CD14-positive monocyte (primary cell): ENCODE data around the gene IKBKG. TPM values are rescaled to one million over a fixed set of nuclear protein-coding genes. Genes with fewer than 3 reads are reported as not detected.
"Not testable (repeated sequence)": the region's sequence is repeated elsewhere in the genome, so short reads cannot be mapped to it uniquely, and the experiment has no call there.

Source experiments
- DNase-seq, 3 donors: peaks; one replicate each; pipeline ENCODE4 v3.0.0-alpha.2; 2011 to 2022
- H2AFZ ChIP-seq: 2 replicates; pipeline ENCODE4 v1.6.0; 2012; ENCODE audit warnings: mild to moderate bottlenecking, low read depth, low read length, inconsistent platforms; ENCODE audit not compliant: insufficient read depth, poor library complexity, severe bottlenecking
- H3K27ac ChIP-seq, 2 donors: 1 replicate in 1 of 2; 2 replicates in 1 of 2; pipeline ENCODE4 v1.5.1; 2012 to 2013; ENCODE audit warnings: low read length in 2 of 2, control low read depth in 1 of 2, inconsistent platforms in 1 of 2, low read depth in 1 of 2, mild to moderate bottlenecking in 1 of 2
- H3K27me3 ChIP-seq, 2 donors: one replicate each; pipeline versions ENCODE4 v1.6.0 to v1.6.1; 2011 to 2013; ENCODE audit warnings: low read length in 2 of 2; ENCODE audit not compliant: control insufficient read depth in 2 of 2, insufficient read depth in 2 of 2
- H3K36me3 ChIP-seq, 2 donors: replicated peaks in 1 of 2; 1 replicate in 1 of 2; 2 replicates in 1 of 2; pipeline versions ENCODE4 v1.5.1 to v1.6.1; 2012 to 2013; ENCODE audit warnings: low read length in 2 of 2, control low read depth in 1 of 2, inconsistent platforms in 1 of 2, mild to moderate bottlenecking in 1 of 2; ENCODE audit not compliant: insufficient read depth in 2 of 2, control insufficient read depth in 1 of 2
- H3K4me1 ChIP-seq, 2 donors: 1 replicate in 1 of 2; 2 replicates in 1 of 2; pipeline versions ENCODE4 v1.5.1 to v1.6.1; 2012 to 2013; ENCODE audit warnings: low read length in 2 of 2, control low read depth in 1 of 2, inconsistent platforms in 1 of 2, mild to moderate bottlenecking in 1 of 2, moderate library complexity in 1 of 2; ENCODE audit not compliant: insufficient read depth in 2 of 2, control insufficient read depth in 1 of 2
- H3K4me2 ChIP-seq: replicated peaks from 2 replicates; pipeline ENCODE3; 2012; ENCODE audit warnings: low read length, moderate library complexity, mild to moderate bottlenecking; ENCODE audit not compliant: poor library complexity, severe bottlenecking; ENCODE audit errors: extremely low read depth
- H3K4me3 ChIP-seq, 3 experiments: fragments of 200-600 bp in 1 of 3; sonication (generic) in 1 of 3; replicated peaks in 1 of 3; 1 replicate in 2 of 3; 2 replicates in 1 of 3; pipeline ENCODE4 v1.5.1; 2011 to 2013; ENCODE audit warnings: low read length in 3 of 3, mild to moderate bottlenecking in 3 of 3, control low read depth in 2 of 3, low read depth in 2 of 3, inconsistent platforms in 1 of 3, moderate library complexity in 1 of 3
- H3K79me2 ChIP-seq: 2 replicates; pipeline ENCODE4 v1.6.0; 2012; ENCODE audit warnings: mild to moderate bottlenecking, control low read depth, inconsistent platforms, low read length, moderate library complexity; ENCODE audit not compliant: insufficient read depth
- H3K9ac ChIP-seq: 2 replicates; pipeline ENCODE4 v1.6.0; 2017; ENCODE audit warnings: low read length, mild to moderate bottlenecking; ENCODE audit not compliant: insufficient read depth, poor library complexity, severe bottlenecking
- H3K9me3 ChIP-seq, 2 donors: replicated peaks in 1 of 2; 1 replicate in 1 of 2; 2 replicates in 1 of 2; pipeline versions ENCODE4 v1.5.1 to v1.6.1; 2012 to 2013; ENCODE audit warnings: low read length in 2 of 2, control low read depth in 1 of 2; ENCODE audit not compliant: control insufficient read depth in 1 of 2, insufficient read depth in 1 of 2
- H4K20me1 ChIP-seq: 2 replicates; pipeline ENCODE4 v1.6.0; 2012; ENCODE audit warnings: mild to moderate bottlenecking, low read length, control low read depth, moderate library complexity; ENCODE audit not compliant: insufficient read depth
- H3K27ac Mint-ChIP-seq, 7 donors: one replicate each; pipeline ENCODE4 v1.8.0; 2020; ENCODE audit warnings: mild to moderate bottlenecking in 7 of 7, mixed read lengths in 7 of 7, moderate library complexity in 6 of 7, inconsistent platforms in 2 of 7
- H3K27me3 Mint-ChIP-seq, 3 donors: one replicate each; pipeline ENCODE4 v1.8.0; 2021 to 2022; ENCODE audit warnings: low read depth in 3 of 3, mild to moderate bottlenecking in 3 of 3, mixed read lengths in 3 of 3, moderate library complexity in 3 of 3, inconsistent platforms in 1 of 3
- H3K36me3 Mint-ChIP-seq, 2 donors: one replicate each; pipeline ENCODE4 v1.8.0; 2020; ENCODE audit warnings: mixed read lengths in 2 of 2, inconsistent platforms in 1 of 2, mild to moderate bottlenecking in 1 of 2
- H3K4me1 Mint-ChIP-seq: one replicate; pipeline ENCODE4 v1.8.0; 2020; ENCODE audit warnings: mild to moderate bottlenecking, mixed read lengths
- H3K4me3 Mint-ChIP-seq, 2 donors: one replicate each; pipeline ENCODE4 v1.8.0; 2020; ENCODE audit warnings: mild to moderate bottlenecking in 2 of 2, mixed read lengths in 2 of 2, moderate library complexity in 1 of 2
- H3K9me3 Mint-ChIP-seq, 7 donors: one replicate each; pipeline ENCODE4 v1.8.0; 2020 to 2022; ENCODE audit warnings: mixed read lengths in 7 of 7, mild to moderate bottlenecking in 6 of 7, moderate library complexity in 6 of 7, inconsistent platforms in 2 of 7
- WGBS: methylation state at CpG from one replicate; pipeline ENCODE4 v1.1.5; 2013; ENCODE audit warnings: missing lambda C conversion rate; ENCODE audit not compliant: insufficient coverage; 5-methylcytosine and 5-hydroxymethylcytosine counted together
- intact Hi-C, 2 donors: fragments of 100-400 bp; cut with micrococcal nuclease; formaldehyde crosslinking; loops; one replicate each; pipeline versions ENCODE4 v1.15.0 to v1.15.1; 2023
- polyA plus RNA-seq, 3 donors: library from polyadenylated mRNA; depleted of rRNA in 1 of 3; unstranded in 2 of 3; stranded (reverse) in 1 of 3; fragments of 300-500 nt in 2 of 3; fragments of >200 nt in 1 of 3; fragmentation: Illumina TruSeq in 2 of 3; gene quantifications; 1 replicate in 2 of 3; 2 replicates in 1 of 3; pipeline ENCODE4 v1.2.3, GENCODE V29; 2012 to 2021
- small RNA-seq: library from RNA; depleted of rRNA; stranded (forward); fragments of <200 nt; gene quantifications from one replicate; pipeline ENCODE3, GENCODE V24; 2012; ENCODE audit warnings: low read depth; ENCODE audit not compliant: insufficient read length

IKBKG gene
- polyA plus RNA-seq, 3 donors, result 31.3 to 60.8 (median 33.7) TPM

GRCh38 chrX:154613586-154613985 is 66.2 kb downstream of the IKBKG start:
- H3K4me2 ChIP-seq, DNase-seq, intact Hi-C loops, H3K27me3 ChIP-seq, H2AFZ ChIP-seq, H3K4me3 Mint-ChIP-seq, H4K20me1 ChIP-seq, H3K79me2 ChIP-seq, H3K4me3 ChIP-seq, H3K36me3 ChIP-seq, H3K27ac Mint-ChIP-seq, H3K9me3 ChIP-seq, H3K27ac ChIP-seq, H3K4me1 Mint-ChIP-seq, H3K27me3 Mint-ChIP-seq, H3K4me1 ChIP-seq, H3K9ac ChIP-seq, H3K36me3 Mint-ChIP-seq: not testable (repeated sequence)
- peaks cover 2 to 11% (median 3%) of the 10 kb centered on the region in 7 donors for H3K9me3 Mint-ChIP-seq
- no CpG with 5 or more reads among the region's 12 CpGs for WGBS

Small RNA genes lying within 50 kb of the gene (small RNA-seq; reads per million reads assigned to genes)
- not detected for gene AC244090.1

Other genes starting within 250 kb of the IKBKG start
- 100 to 1,000 TPM; 111 to 874 (median 219) TPM for gene FLNA, start 173.0 kb upstream of the IKBKG start, polyA plus RNA-seq
- gene EMD, start 168.3 kb upstream of the IKBKG start, polyA plus RNA-seq, result 100 to 1,000 TPM in 1 of 3 donors, 10 to 100 TPM in 2; 14.0 to 126 (median 17.6) TPM
- gene RPL10, start 149.2 kb upstream of the IKBKG start, polyA plus RNA-seq, result 1,000 to 10,000 TPM; 1,536 to 5,639 (median 1,724) TPM
- 10 to 100 TPM; 26.2 to 64.5 (median 27.2) TPM for gene DNASE1L1, start 138.4 kb upstream of the IKBKG start, polyA plus RNA-seq
- gene TAFAZZIN, start 136.1 kb upstream of the IKBKG start, polyA plus RNA-seq, result 100 to 1,000 TPM in 1 of 3 donors, 10 to 100 TPM in 2; 21.7 to 166 (median 21.9) TPM
- 100 to 1,000 TPM; 116 to 178 (median 145) TPM for gene ATP6AP1, start 118.9 kb upstream of the IKBKG start, polyA plus RNA-seq
- 100 to 1,000 TPM in 1 of 3 donors, 10 to 100 TPM in 2; 15.8 to 398 (median 21.3) TPM for gene GDI1, start 110.5 kb upstream of the IKBKG start, polyA plus RNA-seq
- gene FAM50A, start 103.5 kb upstream of the IKBKG start, polyA plus RNA-seq, result 10 to 100 TPM; 23.9 to 88.9 (median 46.4) TPM
- gene PLXNA3, start 89.3 kb upstream of the IKBKG start, polyA plus RNA-seq, result 10 to 100 TPM in 1 of 3 donors, under 1 TPM in 1, not detected in 1; 0.02 to 10.9 TPM
- gene LAGE3, start 68.3 kb upstream of the IKBKG start, polyA plus RNA-seq, result 10 to 100 TPM; 12.4 to 30.9 (median 18.6) TPM
- gene UBL4A, start 61.0 kb upstream of the IKBKG start, polyA plus RNA-seq, result 10 to 100 TPM; 27.9 to 29.0 (median 28.1) TPM
- gene SLC10A3, start 57.0 kb upstream of the IKBKG start, polyA plus RNA-seq, result 10 to 100 TPM; 25.3 to 33.1 (median 26.7) TPM
- 10 to 100 TPM; 14.5 to 26.5 (median 16.3) TPM for gene FAM3A, start 31.4 kb upstream of the IKBKG start, polyA plus RNA-seq
- gene G6PD, start 774 bp upstream of the IKBKG start, polyA plus RNA-seq, result 100 to 1,000 TPM in 1 of 3 donors, 10 to 100 TPM in 2; 10.7 to 165 (median 14.7) TPM
- gene CTAG1A, start 37.5 kb downstream of the IKBKG start, polyA plus RNA-seq, result not detected
- not detected for gene CTAG1B, start 71.7 kb downstream of the IKBKG start, polyA plus RNA-seq
- gene CTAG2, start 106.0 kb downstream of the IKBKG start, polyA plus RNA-seq, result not detected
- 10 to 100 TPM in 1 of 3 donors, 1 to 10 TPM in 2; 6.2 to 44.0 (median 9.5) TPM for gene GAB3, start 203.5 kb downstream of the IKBKG start, polyA plus RNA-seq
- gene DKC1, start 215.2 kb downstream of the IKBKG start, polyA plus RNA-seq, result 10 to 100 TPM; 14.1 to 21.6 (median 17.0) TPM